ENCODE measurements around the gene ABCC10.
"Not testable (repeated sequence)": the region's sequence is repeated elsewhere in the genome, so short reads cannot be mapped to it uniquely, and the experiment has no call there.

Gene ABCC10
- 34.9 to 68.8 reads per million in 2 experiments for total RNA-seq

DNA sequence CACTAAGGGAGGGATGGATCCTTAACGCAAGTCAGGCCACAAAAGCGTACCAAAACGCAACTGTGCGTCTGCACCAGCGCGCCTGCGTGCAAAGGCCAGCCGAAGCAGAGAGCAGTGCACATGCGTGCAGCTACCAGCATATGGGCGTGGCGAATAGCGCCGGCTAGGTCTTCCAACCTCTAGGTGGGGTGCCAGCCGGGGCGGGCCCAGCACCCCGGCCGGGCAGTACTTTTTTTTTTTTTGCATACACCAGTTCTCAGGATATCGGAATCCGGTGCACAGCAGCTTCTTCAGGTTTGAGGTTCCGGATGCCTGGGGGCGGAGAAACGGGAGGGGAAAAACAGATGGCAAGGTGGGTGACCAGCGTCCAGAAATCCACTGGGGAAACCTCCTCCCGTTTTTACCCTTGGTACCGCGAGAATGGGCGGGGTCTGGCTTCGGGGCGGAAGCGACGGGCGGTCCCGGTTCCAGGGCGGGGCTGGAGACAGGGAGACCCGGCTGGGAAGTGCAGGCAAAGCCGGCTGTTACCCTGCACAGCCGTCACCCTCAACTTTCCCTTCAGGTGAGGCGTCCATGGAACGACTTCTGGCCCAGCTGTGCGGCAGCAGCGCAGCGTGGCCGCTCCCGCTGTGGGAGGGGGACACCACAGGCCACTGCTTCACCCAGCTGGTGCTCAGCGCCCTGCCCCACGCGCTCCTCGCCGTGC lies at the start of gene ABCC10:
Gene ABCC10, plus strand, starts transcription at position 136 of the 706 bp plus-strand sequence. Its CDS starts 438 bp downstream, at position 574.
- DNase-seq (ENCODE audit: low read depth): peak; percentile 93

DNA sequence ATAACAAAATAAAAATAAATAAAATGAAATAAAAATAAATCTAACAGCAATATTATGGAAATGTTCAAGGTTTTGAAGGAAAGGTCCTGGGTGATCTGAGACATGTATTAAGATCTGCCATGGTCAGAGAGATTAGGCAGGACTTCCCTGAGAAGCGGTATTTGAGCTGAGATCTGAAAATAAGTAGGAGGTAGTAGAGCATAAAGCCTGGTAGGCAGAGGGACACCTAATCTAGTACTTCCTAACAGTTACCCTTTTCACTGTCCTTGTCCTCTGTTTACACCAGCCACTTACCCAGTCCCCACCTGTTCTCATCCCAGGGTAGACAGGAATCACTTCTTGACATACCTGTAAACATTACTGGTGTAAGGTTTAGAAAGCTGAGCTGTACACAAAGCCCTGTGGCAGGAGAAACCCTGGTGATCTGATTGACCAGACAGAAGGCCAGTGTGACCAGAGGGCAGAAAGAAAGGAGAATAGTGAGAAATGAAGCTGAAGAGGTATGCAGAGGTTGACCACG lies 49.6 kb upstream of the ABCC10 start:
- DNase-seq (ENCODE audit: low read depth): no peak

GRCh38 chr6:43378631-43379030 lies 48.7 kb upstream of the ABCC10 start:
- no peak for DNase-seq (ENCODE audit: low read depth)

DNA sequence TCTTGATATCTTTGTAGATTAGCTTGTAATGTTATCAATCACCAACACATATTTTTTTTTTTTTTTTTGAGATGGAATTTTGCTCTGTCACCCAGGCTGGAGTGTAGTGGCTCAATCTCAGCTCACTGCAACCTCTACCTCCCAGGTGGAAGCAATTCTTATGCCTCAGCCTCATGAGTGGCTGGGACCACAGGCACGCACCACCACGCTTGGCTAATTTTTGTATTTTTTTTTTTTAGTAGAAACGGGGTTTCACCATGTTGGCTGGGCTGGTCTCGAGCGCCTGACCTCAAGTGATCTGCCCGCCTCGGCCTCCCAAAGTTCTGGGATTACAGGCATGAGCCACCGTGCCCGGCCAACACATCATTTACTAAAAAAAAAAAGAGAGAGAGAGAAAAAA lies 46.5 kb upstream of the ABCC10 start:
- not testable (repeated sequence) for DNase-seq (ENCODE audit: low read depth)

DNA sequence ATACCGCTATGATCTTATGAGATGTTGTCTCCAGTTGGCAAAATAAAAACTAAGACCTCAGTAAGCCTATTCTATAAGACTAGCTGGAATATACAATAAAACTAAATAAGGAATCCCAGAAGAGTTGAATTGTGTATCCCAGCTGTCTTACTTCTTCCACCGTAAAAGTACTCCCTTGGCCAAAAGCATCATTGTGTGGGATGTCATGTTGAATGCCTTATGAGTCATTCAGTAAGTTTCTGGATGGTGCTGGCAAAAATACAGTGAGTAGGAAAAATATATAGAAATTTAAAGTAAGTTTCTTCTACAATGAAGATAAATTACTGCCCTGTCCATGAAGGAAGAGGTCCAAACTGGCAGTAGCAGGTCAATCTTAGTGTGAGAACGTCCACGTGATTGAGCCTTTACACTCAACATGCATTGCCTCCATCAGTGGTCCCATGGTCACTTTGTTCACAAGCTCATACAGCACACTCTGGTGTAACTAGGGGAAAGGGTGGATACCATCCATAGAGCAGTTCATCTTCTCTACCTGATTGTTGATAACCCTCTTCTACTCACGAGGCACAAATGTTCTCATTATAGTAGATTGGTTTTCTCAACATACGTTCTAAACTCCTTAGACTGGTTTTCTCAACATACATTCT lies 44.2 kb upstream of the ABCC10 start:
- DNase-seq (ENCODE audit: low read depth): no peak

- no peak for DNase-seq (ENCODE audit: low read depth)
These were observed 40.8 kb upstream of the ABCC10 start for GRCh38 chr6:43386492-43386891.

- no peak for DNase-seq (ENCODE audit: low read depth)
These were observed 37.5 kb upstream of the ABCC10 start for GRCh38 chr6:43389730-43390295.

DNA sequence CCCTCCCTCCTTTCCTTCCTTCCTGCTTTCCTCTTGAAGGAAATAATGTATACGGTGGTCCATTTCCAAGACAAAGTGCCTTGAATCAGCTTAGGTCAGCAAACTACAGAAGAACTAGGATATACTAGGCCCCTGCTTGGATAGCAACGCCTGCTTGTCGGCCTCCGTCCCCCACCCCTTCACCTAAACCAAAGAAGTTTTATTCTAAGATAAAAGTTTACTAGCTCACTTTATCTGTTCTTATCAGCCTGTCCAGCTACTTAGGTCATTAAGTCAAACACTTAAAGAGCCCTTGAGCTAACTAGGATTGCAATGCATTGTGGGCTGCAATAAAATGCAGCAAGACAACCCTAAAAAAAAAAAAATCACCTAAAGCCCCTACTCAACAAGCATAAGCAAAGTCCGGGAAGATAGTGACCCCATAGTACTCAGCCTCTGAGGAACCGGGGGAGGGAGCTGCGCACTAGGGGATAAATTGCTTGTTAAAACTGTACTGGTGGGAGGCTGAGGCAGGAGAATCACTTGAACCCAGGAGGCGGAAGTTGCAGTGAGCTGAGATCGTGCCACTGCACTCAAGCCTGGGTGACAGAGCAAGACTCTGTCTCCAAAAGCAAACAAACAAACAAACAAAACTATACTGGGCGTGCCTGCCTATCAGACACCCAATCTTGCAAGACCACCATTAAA lies 36.4 kb upstream of the ABCC10 start:
- not testable (repeated sequence) for DNase-seq (ENCODE audit: low read depth)

DNA sequence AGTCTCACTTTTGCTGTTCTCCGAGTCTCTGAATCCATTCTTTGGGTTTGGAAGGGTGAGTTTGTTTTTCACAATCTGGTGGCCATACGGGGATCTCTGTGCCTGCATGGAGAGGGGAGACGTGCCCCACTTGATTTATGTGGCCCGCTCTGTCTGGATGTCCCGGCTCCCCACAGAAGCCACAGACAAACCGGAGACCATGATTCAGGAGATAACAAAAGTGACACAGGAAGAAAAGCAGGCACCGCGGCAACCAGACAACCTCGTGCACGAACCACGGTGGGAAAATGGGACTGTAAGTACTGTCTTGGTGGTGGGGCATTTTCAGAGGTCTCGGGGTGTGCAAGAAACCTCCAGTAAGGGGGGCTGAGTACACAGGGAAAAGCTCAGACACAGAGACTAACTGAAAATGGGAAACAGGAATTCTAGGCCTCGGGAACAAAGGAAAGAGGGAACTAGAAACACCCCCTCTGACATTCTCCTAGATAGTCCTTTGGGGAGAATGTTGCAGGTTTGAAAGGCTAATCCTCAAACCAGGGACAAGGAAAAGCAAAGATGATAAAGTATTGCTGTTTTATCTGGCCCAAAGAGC lies 35.8 kb upstream of the ABCC10 start:
- DNase-seq (ENCODE audit: low read depth): peak; percentile 25

DNA sequence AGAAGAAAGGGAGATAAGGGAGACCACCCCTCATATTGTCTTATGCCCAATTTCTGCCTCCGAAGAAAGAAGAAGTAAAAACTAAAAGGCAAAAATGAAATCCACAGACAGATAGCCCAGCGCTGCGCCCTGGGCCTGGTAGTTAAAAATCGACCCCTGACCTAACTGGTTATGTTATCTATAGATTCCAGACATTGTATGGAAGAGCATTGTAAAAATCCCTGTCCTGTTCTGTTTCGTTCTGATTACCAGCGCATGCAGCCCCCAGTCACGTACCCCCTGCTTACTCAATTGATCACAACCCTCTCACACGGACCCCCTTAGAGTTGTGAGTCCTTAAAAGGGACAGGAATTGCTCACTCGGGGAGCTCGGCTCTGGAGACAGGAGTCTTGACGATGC lies 34.2 kb upstream of the ABCC10 start:
- not testable (repeated sequence) for DNase-seq (ENCODE audit: low read depth)

GRCh38 chr6:43393602-43394001 lies 33.7 kb upstream of the ABCC10 start:
- DNase-seq (ENCODE audit: low read depth): no peak

DNA sequence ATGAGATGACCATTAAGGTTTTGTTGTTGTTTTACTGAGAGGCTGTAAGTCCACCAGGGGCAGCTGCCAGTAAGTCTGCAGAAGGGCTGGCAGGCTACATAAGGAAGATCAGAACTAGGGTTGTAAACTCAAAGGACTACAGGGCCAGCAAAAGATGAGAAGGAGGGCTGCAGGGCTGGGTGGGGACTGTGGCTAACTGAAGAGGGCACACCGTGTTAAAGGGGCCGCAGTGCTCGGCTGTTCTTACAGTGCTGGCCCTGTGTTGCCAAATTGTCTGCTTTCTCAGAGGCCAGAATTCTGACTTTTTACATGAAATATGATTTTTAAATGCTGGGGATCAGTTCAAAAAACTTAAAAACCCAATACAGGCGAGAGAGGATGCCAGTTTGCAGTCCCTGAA lies 32.4 kb upstream of the ABCC10 start:
- DNase-seq (ENCODE audit: low read depth): no peak

GRCh38 chr6:43395776-43396175 lies 31.6 kb upstream of the ABCC10 start:
- DNase-seq (ENCODE audit: low read depth): no peak

DNA sequence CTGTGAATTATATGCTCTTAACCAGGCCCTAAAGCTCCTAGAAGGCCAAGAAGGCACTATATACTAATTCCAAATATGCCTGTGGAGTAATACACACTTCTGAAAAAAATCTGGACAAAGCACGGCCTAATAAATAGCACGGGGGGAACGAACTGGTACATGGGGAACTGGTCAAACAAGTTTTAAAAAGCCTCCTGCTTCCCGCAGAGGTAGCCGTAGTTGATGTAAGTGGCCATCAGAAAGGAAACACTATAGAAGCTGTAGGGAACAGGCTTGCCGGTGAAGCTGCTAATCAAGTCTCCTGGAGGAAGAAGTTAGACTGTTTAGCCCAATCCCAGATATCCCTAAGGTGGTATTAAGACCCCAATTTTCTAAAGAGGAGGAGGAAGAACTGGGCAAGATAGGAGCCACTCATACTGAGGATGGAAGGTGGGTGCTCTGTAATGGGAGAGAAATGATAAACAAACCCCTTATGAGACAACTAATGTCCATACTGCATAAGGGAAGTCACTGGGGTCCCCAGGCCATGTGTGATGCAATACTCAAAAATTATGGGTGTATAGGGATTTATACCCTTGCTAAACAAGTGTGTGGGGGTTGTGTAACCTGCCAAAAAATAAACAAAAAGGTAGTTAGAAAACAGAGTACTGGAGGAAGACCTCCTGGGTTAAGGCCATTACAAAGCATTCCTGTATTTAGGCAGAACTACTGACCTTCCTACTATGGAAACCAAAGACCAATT lies 30.8 kb upstream of the ABCC10 start:
- DNase-seq (ENCODE audit: low read depth): no peak

- no peak for DNase-seq (ENCODE audit: low read depth)
These were observed 27.3 kb upstream of the ABCC10 start for GRCh38 chr6:43399932-43400487.

- DNase-seq (ENCODE audit: low read depth): no peak
These were observed 25.6 kb upstream of the ABCC10 start for GRCh38 chr6:43401730-43402129.

- no peak for DNase-seq (ENCODE audit: low read depth)
These were observed 24.5 kb upstream of the ABCC10 start for GRCh38 chr6:43402820-43403219.

- no peak for DNase-seq (ENCODE audit: low read depth)
These were observed 22.0 kb upstream of the ABCC10 start for GRCh38 chr6:43405354-43405753.

DNA sequence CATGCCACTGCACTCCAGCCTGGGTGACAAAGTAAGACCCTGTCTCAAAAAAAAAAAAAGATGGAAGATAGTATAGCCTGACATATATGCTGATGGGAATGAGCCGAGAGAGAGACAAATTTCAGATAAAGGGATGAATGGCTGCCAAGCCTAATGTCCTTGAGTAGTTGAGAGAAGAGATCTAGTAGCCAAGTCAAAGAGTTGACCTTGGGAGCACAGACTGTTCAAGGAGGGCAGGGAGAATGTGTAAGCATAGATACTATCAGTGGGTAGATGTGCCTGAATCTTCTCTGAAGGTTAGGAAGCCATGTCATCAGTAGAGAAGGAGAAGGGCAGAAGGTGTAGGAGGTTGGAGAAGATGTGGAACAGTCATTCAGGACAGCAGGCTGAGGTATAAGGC lies 20.0 kb upstream of the ABCC10 start:
- DNase-seq (ENCODE audit: low read depth): no peak

GRCh38 chr6:43408259-43408658 lies 19.1 kb upstream of the ABCC10 start:
- DNase-seq (ENCODE audit: low read depth): no peak

DNA sequence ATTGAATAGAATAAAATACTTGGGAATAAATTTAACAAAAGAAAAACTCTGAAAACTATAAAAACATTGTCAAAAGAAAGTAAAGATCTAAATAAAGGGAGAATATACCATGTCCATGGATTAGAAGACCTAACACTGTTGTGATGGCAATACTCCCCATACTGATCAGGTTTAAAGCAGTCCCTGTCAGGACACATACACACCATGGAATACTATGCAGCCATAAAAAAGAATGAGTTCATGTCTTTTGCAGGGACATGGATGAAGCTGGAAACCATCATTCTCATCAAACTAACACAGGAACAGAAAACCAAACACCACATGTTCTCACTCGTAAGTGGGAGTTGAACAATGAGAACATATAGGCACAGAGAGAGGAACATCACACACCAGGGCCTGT lies 16.6 kb upstream of the ABCC10 start:
- DNase-seq (ENCODE audit: low read depth): not testable (repeated sequence)

All from T follicular helper cell (primary cell).